ENCODE data around the gene SYNE2. TPM values are rescaled to one million over a fixed set of nuclear protein-coding genes. Genes with fewer than 3 reads are reported as not detected.

Gene SYNE2
- total RNA-seq, 1 donor from 2014 or later = 36.6 TPM

DNA sequence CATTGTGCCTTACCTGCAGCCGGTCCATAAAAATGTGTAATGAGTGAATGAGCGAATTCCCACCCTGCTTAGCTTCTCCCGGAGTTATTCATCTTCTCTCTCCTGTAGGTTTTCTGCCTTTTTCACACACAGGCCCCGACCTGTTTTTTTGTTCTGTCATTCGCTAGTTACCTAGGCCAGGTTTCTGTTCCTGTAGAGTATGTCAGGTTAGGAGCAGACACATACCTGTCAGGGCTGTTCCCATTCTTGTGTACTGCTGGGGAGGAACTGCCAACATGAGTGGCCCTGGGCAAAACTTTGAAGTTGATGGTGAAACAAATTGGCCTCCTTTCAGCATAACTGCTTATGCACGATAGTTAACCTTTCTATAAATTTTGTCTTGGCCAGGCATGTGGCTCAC lies 140.1 kb downstream of the SYNE2 start:
- DNase-seq (ENCODE audit: low read depth) (peak; percentile 92), FAIRE-seq (peak; percentile 95)
- H3K4me3 ChIP-seq (ENCODE audit: low read depth, low read length) = no peak overlapping the region
- no peaks in the 10 kb centered on the region for H3K27me3 ChIP-seq (ENCODE audit: control insufficient read depth, insufficient read depth, low read length)
- peaks cover 5% of the 10 kb centered on the region for H3K36me3 ChIP-seq (ENCODE audit: control insufficient read depth, insufficient read depth, low read length)
- TF ChIP-seq, protein P1, sequence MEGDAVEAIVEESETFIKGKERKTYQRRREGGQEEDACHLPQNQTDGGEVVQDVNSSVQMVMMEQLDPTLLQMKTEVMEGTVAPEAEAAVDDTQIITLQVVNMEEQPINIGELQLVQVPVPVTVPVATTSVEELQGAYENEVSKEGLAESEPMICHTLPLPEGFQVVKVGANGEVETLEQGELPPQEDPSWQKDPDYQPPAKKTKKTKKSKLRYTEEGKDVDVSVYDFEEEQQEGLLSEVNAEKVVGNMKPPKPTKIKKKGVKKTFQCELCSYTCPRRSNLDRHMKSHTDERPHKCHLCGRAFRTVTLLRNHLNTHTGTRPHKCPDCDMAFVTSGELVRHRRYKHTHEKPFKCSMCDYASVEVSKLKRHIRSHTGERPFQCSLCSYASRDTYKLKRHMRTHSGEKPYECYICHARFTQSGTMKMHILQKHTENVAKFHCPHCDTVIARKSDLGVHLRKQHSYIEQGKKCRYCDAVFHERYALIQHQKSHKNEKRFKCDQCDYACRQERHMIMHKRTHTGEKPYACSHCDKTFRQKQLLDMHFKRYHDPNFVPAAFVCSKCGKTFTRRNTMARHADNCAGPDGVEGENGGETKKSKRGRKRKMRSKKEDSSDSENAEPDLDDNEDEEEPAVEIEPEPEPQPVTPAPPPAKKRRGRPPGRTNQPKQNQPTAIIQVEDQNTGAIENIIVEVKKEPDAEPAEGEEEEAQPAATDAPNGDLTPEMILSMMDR (IDR thresholded peaks at IDR 0.05; ENCODE audit: insufficient read depth, low read length, severe bottlenecking) = no peak

GRCh38 chr14:63993992-63994391 lies 141.2 kb downstream of the SYNE2 start:
- Histone ChIP-seq H3K4me3 (ENCODE audit: low read depth, low read length) (no peak overlapping the region), H3K36me3 (ENCODE audit: control insufficient read depth, insufficient read depth, low read length) (peaks cover 5% of the 10 kb centered on the region), H3K27me3 (ENCODE audit: control insufficient read depth, insufficient read depth, low read length) (no peaks in the 10 kb centered on the region)
- peak; percentile 21 for DNase-seq (ENCODE audit: low read depth)
- TF ChIP-seq, protein P1 (IDR thresholded peaks at IDR 0.05; ENCODE audit: insufficient read depth, low read length, severe bottlenecking) = peak; percentile 2
- FAIRE-seq = no peak

DNA sequence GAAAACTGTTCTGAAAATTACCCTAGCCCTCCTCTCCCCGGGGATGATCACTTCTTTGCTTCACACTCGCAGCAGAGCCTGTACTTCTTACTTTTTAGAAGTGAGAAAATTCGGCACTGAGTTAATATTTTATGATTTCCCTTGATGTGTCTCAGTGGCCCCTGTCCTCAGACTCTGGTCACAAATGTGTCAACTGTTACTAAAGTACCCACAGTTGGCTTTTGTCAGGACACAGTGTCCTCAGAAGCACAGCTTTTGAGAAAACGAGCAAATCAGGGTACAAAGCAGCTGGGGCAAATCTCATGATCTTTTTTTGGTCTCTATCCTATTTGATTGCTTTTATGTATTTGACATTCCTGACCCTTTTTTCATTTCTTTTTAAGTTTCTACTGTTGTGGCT lies 142.5 kb downstream of the SYNE2 start:
- DNase-seq (ENCODE audit: low read depth) = no peak
- Histone ChIP-seq H3K4me3 (ENCODE audit: low read depth, low read length) (no peak overlapping the region), H3K27me3 (ENCODE audit: control insufficient read depth, insufficient read depth, low read length) (no peaks in the 10 kb centered on the region), H3K36me3 (ENCODE audit: control insufficient read depth, insufficient read depth, low read length) (peaks cover 5% of the 10 kb centered on the region)
- TF ChIP-seq, protein P1 (IDR thresholded peaks at IDR 0.05; ENCODE audit: insufficient read depth, low read length, severe bottlenecking) = no peak
- no peak for FAIRE-seq

DNA sequence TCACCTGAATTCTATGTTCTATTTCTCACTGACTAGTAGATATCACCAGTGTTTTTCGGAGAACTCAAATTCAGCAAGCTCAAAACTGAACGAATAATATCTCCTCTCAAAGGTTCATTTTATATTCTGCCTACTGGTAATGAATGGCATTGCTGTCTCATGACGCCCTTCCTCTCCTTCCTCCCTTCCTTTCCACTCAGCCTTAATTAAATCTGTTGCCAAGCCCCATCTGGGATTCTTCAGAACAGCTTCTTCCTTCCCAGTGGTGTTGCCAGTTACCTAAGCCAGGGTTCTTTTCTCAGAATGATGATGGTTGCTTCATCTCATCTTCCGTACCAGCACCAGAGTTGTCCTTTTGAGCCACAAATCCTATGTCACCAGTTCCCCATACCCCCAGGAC lies 143.2 kb downstream of the SYNE2 start:
- TF ChIP-seq, protein P1 (IDR thresholded peaks at IDR 0.05; ENCODE audit: insufficient read depth, low read length, severe bottlenecking) = no peak
- DNase-seq (ENCODE audit: low read depth) (no peak), FAIRE-seq (no peak)
- H3K27me3 ChIP-seq (ENCODE audit: control insufficient read depth, insufficient read depth, low read length) = no peaks in the 10 kb centered on the region
- no peak overlapping the region for H3K4me3 ChIP-seq (ENCODE audit: low read depth, low read length)
- peaks cover 5% of the 10 kb centered on the region for H3K36me3 ChIP-seq (ENCODE audit: control insufficient read depth, insufficient read depth, low read length)

DNA sequence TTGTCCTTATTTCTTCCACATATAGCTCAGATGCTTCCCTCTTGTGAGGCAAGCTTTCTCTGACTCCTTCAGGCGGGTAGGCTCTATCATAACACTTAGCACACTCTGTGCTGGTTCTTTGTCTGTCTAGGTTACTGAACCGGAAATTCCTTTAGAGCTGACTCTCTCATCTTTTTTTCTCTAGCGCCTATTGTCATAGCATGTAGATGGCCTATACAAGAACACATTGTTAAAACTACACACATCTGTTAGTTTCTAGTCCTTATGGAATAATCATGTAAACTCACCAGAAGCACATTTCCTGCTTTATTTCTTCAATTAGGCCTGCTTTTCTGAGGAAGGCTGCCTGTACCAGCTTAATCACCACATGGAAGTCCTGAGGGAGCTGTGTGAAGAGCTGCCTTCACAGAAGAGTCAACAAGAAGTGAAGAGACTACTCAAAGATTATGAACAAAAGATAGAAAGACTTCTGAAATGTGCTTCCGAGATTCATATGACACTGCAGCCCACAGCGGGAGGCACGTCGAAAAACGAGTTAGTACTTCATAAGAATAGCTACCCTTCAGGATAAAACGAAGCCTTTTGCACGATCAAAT lies 143.9 kb downstream of the SYNE2 start:
- DNase-seq (ENCODE audit: low read depth) = peak; percentile 39
- Histone ChIP-seq H3K27me3 (ENCODE audit: control insufficient read depth, insufficient read depth, low read length) (no peaks in the 10 kb centered on the region), H3K4me3 (ENCODE audit: low read depth, low read length) (no peak overlapping the region), H3K36me3 (ENCODE audit: control insufficient read depth, insufficient read depth, low read length) (peaks cover 5% of the 10 kb centered on the region)
- FAIRE-seq = no peak
- TF ChIP-seq, protein P1 (IDR thresholded peaks at IDR 0.05; ENCODE audit: insufficient read depth, low read length, severe bottlenecking) = no peak

- H3K4me3 ChIP-seq (ENCODE audit: low read depth, low read length) = no peak overlapping the region
- TF ChIP-seq, protein P1 (IDR thresholded peaks at IDR 0.05; ENCODE audit: insufficient read depth, low read length, severe bottlenecking) = no peak
- H3K27me3 ChIP-seq (ENCODE audit: control insufficient read depth, insufficient read depth, low read length) = no peaks in the 10 kb centered on the region
- no peak for DNase-seq (ENCODE audit: low read depth)
- FAIRE-seq = no peak
- peaks cover 8% of the 10 kb centered on the region for H3K36me3 ChIP-seq (ENCODE audit: control insufficient read depth, insufficient read depth, low read length)
Measured at GRCh38 chr14:64000749-64001148, 147.9 kb downstream of the SYNE2 start.

All from bronchial epithelial cell (primary cell).